ENCODE measurements around the gene CYP4F22. TPM values are rescaled to one million over a fixed set of nuclear protein-coding genes. Genes with fewer than 3 reads are reported as not detected.
A peak's percentile ranks its signal among the peaks of the same experiment; 100 is the strongest.
"Not testable (repeated sequence)": the region's sequence is repeated elsewhere in the genome, so short reads cannot be mapped to it uniquely, and the experiment has no call there.

CYP4F22 gene
- total RNA-seq, 3 donors from 2014 or later (not counting 1 experiment from before 2014, with no cell fraction given), result 2.2 to 3.1 (median 2.6) TPM

DNA sequence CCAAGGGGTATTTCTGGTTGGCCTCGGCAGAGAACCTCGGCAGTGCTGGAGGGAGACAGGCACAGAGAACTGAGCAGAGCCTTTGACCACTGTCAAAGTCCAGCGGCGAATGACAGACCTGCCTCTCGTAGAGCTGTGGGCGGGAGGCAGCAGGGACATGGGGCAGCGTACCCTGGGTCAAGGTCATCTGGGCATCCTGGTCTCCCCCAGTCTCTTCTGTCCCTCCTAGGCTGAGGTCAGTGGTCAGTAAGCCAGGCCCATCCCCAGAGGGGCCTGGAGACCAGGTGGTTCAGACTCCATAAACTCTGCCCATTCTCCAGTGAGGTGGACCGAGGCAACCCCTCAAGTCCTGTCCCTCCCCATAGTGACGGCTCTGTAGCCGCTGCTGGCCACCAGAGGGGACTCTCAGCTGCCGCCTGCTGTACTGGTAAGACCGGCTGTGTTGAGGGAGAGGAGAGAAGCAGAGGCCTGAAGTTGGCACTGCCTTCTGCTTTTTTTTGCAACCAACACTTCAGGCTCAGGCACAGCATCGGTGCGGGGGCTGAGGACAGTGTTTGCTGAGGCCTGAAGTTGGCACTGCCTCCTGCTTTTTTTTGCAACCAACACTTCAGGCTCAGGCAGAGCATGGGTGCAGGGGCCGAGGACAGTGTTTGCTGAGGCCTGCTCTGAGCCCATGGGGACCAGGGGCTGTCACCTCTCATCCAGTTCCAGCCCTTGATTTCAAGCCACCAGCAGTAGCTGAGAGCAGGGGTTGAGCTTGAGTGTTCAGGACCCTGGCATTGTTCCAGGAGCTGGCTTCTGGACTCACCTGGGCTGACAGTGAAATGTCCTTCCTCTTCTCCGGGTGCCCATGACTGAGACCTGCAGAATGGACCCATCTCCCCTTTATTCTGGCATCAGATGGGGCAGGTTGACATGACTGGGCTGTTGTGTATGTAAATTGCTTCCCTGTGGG lies 28.7 kb upstream of the CYP4F22 start, which contains the start of gene PGLYRP2:
TSS of gene PGLYRP2 (minus strand) at position 111 of the 955 bp plus-strand sequence. CDS start 130 bp downstream, outside the sequence.
- TF ChIP-seq, protein P1, sequence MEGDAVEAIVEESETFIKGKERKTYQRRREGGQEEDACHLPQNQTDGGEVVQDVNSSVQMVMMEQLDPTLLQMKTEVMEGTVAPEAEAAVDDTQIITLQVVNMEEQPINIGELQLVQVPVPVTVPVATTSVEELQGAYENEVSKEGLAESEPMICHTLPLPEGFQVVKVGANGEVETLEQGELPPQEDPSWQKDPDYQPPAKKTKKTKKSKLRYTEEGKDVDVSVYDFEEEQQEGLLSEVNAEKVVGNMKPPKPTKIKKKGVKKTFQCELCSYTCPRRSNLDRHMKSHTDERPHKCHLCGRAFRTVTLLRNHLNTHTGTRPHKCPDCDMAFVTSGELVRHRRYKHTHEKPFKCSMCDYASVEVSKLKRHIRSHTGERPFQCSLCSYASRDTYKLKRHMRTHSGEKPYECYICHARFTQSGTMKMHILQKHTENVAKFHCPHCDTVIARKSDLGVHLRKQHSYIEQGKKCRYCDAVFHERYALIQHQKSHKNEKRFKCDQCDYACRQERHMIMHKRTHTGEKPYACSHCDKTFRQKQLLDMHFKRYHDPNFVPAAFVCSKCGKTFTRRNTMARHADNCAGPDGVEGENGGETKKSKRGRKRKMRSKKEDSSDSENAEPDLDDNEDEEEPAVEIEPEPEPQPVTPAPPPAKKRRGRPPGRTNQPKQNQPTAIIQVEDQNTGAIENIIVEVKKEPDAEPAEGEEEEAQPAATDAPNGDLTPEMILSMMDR (IDR thresholded peaks at IDR 0.05), result no peak
- no peaks in the 10 kb centered on the region for H3K36me3 ChIP-seq (ENCODE audit: control insufficient read depth, insufficient read depth, low read length)
- Mint-ChIP-seq H3K27ac (no peak within 1 kb of the TSS), H3K4me3 (no peak within 1 kb of the TSS), H3K4me1 (peaks cover 11 to 22% of the 10 kb centered on the region in 2 donors), H3K36me3 (no peaks in the 10 kb centered on the region), H3K27me3 (ENCODE audit: low read depth in 2 of 2) (no peaks in the 10 kb centered on the region), H3K9me3 (no peaks in the 10 kb centered on the region)
- WGBS (ENCODE audit: insufficient coverage), result 68% methylated on average over 16 of the region's 16 CpGs
- H3K27ac ChIP-seq (ENCODE audit: low read length), result no peak within 1 kb of the TSS
- peaks cover 19% of the 10 kb centered on the region for H3K4me1 ChIP-seq (ENCODE audit: control insufficient read depth, insufficient read depth, low read length)
- no peaks in the 10 kb centered on the region for H3K9me3 ChIP-seq (ENCODE audit: control insufficient read depth, insufficient read depth, low read length)
- no peaks in the 10 kb centered on the region for H3K27me3 ChIP-seq (ENCODE audit: control insufficient read depth, insufficient read depth, low read length)
- H3K4me3 ChIP-seq (ENCODE audit: low read length), result no peak within 1 kb of the TSS
- ATAC-seq (peak in 2 of 3 donors; percentile 49 to 54), DNase-seq (peak in 1 of 2 donors; percentile 30)
- intact Hi-C loops (cut with micrococcal nuclease), result loop anchor here (1.0 kb wide), 1 partner anchor 77 kb away; no protein-coding TSS in a partner anchor

DNA sequence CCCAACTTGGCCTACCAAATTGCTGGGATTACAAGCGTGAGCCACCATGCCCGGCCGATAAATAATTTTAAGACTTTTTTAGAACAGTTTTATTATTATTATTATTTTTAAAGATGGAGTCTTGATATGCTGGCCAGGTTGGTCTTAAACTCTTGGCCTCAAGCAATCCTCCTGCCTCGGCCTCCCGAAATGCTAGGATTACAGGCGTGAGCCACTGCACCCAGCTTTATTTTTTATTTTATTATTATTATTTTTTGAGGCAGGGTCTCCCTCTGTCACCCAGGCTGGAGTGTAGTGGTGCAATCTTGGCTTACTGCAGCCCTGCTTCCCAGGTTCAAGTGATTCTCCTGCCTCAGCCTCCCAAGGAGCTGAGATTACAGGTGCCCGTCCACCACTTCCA lies 27.3 kb upstream of the CYP4F22 start:
- peaks cover 10 to 20% of the 10 kb centered on the region in 2 donors for H3K4me1 Mint-ChIP-seq
- H3K27ac ChIP-seq (ENCODE audit: low read length); H3K36me3 ChIP-seq (ENCODE audit: control insufficient read depth, insufficient read depth, low read length); H3K36me3 Mint-ChIP-seq; intact Hi-C loops (cut with micrococcal nuclease); H3K9me3 Mint-ChIP-seq; H3K4me3 Mint-ChIP-seq; H3K27me3 Mint-ChIP-seq (ENCODE audit: low read depth in 2 of 2); H3K9me3 ChIP-seq (ENCODE audit: control insufficient read depth, insufficient read depth, low read length); H3K27ac Mint-ChIP-seq; DNase-seq; ATAC-seq; H3K4me3 ChIP-seq (ENCODE audit: low read length); H3K27me3 ChIP-seq (ENCODE audit: control insufficient read depth, insufficient read depth, low read length): not testable (repeated sequence)
- peaks cover 17% of the 10 kb centered on the region for H3K4me1 ChIP-seq (ENCODE audit: control insufficient read depth, insufficient read depth, low read length)
- WGBS (ENCODE audit: insufficient coverage), result 96% methylated on average over 5 of the region's 7 CpGs

DNA sequence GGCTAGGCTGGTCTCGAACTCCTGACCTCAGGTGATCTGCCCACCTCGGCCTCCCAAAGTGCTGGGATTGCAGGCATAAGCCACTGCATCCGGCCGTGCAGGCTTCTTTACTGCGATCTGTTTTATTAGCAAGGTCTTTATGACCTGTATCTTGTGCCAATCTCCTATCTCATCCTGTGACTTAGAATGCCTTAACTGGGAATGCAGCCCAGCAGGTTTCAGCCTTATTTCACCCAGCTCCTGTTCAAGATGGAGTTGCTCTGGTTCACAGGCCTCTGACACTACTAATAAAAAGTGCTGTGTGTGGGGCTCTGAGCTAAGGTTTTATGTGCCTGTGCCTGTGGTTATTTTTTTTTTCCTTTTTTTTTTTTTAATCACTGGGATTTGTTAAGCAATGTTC lies 22.6 kb upstream of the CYP4F22 start:
- WGBS (ENCODE audit: insufficient coverage), result 98% methylated on average over 5 of the region's 5 CpGs
- intact Hi-C loops (cut with micrococcal nuclease); H3K4me3 ChIP-seq (ENCODE audit: low read length); H3K27me3 Mint-ChIP-seq (ENCODE audit: low read depth in 2 of 2); H3K4me1 ChIP-seq (ENCODE audit: control insufficient read depth, insufficient read depth, low read length); ATAC-seq; H3K36me3 Mint-ChIP-seq; DNase-seq; H3K9me3 ChIP-seq (ENCODE audit: control insufficient read depth, insufficient read depth, low read length); H3K27me3 ChIP-seq (ENCODE audit: control insufficient read depth, insufficient read depth, low read length); H3K4me3 Mint-ChIP-seq; H3K9me3 Mint-ChIP-seq; H3K27ac Mint-ChIP-seq; H3K36me3 ChIP-seq (ENCODE audit: control insufficient read depth, insufficient read depth, low read length); H3K4me1 Mint-ChIP-seq; H3K27ac ChIP-seq (ENCODE audit: low read length): not testable (repeated sequence)

DNA sequence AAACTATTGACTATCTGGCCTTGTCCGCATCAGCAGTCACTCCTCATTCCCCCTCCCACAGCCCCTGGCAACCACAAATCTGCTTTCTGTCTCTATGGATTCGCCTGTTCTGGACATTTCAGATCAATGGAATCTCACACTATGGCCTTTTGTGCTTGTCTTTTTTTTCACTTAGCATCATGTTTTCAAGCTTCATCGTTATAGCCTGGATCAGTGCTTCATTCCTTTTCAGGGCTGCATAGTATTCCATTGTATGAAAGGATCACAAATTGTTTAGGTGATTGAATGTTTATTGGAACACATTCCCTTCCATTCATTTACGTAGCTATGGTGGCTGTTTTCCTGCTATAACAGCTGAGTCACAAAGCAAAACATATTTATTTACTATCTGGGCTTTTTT lies 21.3 kb upstream of the CYP4F22 start:
- Mint-ChIP-seq H3K27ac (no peak overlapping the region), H3K36me3 (no peaks in the 10 kb centered on the region), H3K27me3 (ENCODE audit: low read depth in 2 of 2) (no peaks in the 10 kb centered on the region), H3K9me3 (peaks cover 0 to 2% of the 10 kb centered on the region in 2 donors), H3K4me1 (no peaks in the 10 kb centered on the region), H3K4me3 (no peak overlapping the region)
- Histone ChIP-seq H3K36me3 (ENCODE audit: control insufficient read depth, insufficient read depth, low read length) (no peaks in the 10 kb centered on the region), H3K9me3 (ENCODE audit: control insufficient read depth, insufficient read depth, low read length) (no peaks in the 10 kb centered on the region), H3K27me3 (ENCODE audit: control insufficient read depth, insufficient read depth, low read length) (no peaks in the 10 kb centered on the region), H3K27ac (ENCODE audit: low read length) (no peak overlapping the region), H3K4me3 (ENCODE audit: low read length) (no peak overlapping the region), H3K4me1 (ENCODE audit: control insufficient read depth, insufficient read depth, low read length) (no peaks in the 10 kb centered on the region)
- WGBS (ENCODE audit: insufficient coverage), result 97% methylated on average over 3 of the region's 4 CpGs
- ATAC-seq, result no peak
- no peak for DNase-seq
- TF ChIP-seq, protein P1 (IDR thresholded peaks at IDR 0.05), result no peak
- intact Hi-C loops (cut with micrococcal nuclease), result no loop called here
